Left renal cortex interstitium (tissue), 4 donors: ENCODE data around the gene MMADHC. TPM values are rescaled to one million over a fixed set of nuclear protein-coding genes. Genes with fewer than 3 reads are reported as not detected.

Experiments used
- DNase-seq, 4 donors: peaks; one replicate each; pipeline ENCODE4 v3.0.0-alpha.2; 2013; ENCODE audit warnings: low read depth in 4 of 4, low spot score in 2 of 4, missing footprints in 1 of 4
- polyA plus RNA-seq, 4 donors: library from polyadenylated mRNA; unstranded; fragments of 120-200 nt; gene quantifications; one replicate each; pipeline ENCODE4 v1.2.1, GENCODE V29; 2013; ENCODE audit not compliant: insufficient read length in 4 of 4

Gene MMADHC
- 100 to 1,000 TPM; 104 to 138 (median 113) TPM for polyA plus RNA-seq

DNA sequence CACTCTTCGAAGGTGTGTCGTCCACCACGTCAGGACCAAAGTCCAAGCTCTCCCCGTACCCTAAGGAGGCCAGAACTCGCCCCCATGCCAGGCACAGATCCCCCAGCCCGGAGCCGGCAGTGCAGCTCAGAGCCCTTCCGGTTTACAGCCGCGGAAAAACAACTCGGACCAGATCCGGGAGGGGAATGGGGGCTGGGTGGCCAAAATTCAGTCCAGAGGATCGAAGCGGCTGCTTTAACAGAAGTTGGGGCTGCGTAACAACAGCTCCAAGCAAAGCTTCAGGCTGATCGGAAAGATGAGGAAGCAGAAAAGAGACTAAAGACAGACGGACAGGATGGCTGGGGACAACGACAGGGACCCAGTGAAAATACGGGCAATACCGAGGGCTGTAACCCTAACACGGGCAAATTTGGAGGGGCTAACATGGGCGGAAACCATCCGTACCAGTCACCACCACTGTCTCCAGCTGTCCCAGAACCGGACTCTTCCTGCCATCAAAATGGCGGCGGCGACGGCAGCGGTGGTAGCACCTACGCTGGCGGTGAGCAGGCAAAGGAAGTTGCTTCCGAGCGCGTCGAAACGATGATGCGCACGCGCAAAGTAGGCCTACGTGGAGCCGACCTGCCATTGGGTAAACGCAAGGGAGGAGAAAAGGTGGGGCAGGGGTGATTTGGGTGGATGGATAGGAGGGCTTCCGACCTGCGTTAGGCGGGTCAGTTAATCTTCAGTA lies at the start of gene MMADHC:
Gene MMADHC (minus strand): TSS at position 556 of the 730 bp plus-strand sequence. CDS start 678 bp downstream, outside the sequence.
- DNase-seq: peak; percentile 81 to 93 (median 88)

DNA sequence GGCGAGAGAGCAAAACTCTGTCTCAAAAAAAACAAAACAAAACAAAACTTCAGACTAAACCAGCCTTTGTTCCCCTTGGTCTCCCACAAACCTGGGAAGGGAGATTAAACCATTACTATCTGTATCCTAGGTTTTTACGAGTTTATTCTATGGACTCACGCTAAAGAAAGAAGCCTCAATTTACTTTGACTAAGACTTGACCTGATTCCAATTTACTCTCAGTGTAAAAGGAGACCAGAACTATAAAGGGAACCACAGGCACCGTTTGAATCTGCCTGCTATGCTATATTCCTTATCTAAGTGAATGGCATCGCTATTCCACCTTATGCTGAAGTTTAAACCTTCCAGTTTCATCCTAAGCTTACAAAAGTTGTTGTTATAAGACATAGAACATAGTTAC lies 46.5 kb upstream of the MMADHC start:
- DNase-seq: no peak

DNA sequence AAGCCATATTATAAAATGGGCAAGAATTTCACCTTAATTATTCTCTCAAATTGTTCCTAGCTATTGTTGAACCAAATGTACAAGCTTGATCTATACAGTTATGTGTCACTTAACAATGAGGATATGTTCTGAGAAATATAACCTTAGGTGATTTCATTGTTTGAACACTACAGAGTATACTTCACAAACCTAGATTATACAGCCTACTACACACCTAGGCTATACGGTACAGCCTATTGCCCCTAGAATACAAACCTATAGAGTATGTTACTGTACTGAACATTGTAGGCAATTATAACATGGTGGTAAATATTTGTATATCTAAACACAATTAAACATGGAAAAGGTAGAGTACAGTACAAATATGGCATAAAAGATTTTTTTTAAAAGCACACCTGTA lies 42.9 kb upstream of the MMADHC start:
- no peak for DNase-seq

DNA sequence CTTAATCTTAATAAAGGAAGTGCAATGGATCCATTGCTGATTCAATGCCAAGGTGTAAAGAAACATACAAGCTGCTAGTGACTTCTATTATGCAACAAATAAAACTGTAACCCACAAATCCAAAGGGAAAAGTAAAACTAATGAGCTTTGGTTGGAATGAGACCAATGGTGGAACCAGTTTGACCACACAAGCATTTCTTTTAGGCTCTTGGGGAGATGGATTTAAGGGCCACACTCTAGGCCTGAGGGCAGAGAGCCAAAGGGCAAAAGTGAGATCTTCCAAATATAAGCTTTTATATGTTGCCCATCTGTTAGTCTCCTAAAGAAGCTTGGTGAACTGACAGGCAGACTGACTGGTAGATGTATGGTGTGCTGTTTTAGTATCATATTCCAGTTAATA lies 41.5 kb upstream of the MMADHC start:
- DNase-seq: no peak

DNA sequence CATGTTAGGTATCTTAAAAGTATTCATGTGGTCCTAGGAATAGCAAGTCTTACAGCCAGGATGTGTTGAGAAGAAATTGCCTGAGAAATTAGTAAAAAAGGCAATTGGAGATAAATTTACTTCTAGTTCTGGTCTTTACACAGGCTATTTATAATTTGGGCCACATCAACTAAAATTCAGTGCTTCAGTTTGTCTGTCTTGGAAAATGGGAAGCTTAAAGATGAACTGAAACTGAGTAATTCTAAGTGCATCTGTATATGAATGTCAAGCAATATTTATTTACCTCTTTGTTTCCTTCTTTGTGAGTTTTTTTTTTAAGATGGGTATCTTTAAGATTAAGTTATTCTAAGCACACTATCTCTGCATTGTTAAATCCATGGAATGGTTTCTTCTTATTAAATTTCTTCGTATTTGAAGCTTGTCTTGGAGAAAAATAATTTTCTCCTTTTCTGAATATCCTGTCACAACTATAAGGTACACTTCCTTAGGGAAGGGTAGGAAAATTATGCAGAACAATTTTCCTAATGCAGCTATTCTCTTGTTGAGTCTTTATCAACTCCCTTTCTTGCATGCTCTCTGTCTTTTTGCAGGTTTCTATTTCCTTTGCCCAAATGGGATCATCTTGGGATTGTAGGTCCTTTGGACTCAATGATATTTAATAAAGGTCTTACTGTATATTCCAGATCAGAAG lies 39.7 kb upstream of the MMADHC start:
- no peak for DNase-seq

DNA sequence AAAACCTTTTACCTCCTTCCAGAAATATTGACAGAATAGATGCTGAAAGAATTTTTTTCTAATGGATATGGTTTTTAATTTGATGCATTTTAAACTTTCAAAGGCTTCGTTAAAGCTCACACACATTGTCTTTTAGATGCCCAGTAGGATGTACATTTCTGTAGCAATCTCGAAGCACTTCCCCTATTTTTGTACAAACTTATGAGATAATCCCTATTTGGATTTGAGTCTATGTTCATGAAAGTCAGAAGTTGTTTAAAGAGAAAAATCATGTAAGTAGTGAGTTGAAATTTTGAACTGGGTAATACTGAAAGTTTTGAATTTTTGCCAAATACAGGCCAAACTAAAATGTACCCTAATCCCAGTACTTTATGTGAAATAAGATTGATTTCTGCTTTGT lies 38.1 kb upstream of the MMADHC start:
- DNase-seq: no peak

DNA sequence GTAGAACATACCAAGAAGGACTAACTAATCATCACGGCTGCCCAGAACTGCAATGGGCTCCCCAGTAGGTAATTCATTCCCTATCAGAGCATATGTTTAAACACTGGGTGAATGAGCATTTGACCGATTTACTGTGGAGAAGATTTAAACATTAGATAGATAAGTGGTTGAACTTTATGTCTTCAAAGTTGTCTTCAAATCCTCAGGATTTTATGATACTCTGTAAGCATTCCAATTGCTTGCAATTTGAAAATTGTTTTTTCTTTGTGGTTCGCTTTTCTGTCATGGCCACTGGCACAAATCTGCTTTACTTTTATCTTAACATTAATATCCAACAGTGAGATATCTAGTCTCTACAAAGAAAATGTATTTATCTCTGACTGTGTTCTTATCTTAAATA lies 37.7 kb upstream of the MMADHC start:
- DNase-seq: no peak

DNA sequence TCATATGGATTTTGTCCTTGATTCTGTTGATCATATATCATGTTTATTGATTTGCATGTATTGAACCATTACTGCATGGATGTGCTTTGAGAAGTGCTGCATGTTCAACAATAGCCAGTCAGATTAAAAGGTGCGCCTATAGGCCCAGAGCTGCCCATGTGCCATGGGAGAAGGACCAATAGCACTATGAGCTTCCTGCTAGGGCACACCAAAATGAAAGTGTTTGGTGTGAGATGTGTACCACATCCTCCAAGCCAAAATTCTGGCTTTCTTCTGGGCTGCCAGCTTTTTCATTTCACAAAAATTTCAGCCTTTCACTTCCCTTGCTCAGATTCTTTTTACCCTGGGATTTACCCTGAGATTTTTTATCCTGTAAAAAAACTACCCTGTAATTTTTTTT lies 34.8 kb upstream of the MMADHC start:
- no peak for DNase-seq

DNA sequence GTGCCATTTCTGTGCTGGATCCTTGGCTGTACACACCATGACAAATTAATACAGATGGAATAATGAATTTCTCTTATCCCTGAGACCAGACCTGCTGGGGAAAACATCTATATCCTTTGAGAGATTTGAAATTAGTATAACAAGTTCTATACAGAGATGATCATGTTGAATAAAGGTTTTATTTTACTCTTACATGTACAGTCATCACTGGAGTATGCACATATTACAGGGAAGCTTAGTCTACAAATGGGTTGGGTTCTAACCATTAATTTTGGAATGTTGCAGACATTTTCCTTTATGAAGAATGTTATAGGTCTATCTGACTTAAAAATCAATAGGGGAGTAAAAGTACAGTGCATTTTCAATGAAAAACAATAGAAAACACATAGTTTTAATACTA lies 29.9 kb upstream of the MMADHC start:
- DNase-seq: no peak

DNA sequence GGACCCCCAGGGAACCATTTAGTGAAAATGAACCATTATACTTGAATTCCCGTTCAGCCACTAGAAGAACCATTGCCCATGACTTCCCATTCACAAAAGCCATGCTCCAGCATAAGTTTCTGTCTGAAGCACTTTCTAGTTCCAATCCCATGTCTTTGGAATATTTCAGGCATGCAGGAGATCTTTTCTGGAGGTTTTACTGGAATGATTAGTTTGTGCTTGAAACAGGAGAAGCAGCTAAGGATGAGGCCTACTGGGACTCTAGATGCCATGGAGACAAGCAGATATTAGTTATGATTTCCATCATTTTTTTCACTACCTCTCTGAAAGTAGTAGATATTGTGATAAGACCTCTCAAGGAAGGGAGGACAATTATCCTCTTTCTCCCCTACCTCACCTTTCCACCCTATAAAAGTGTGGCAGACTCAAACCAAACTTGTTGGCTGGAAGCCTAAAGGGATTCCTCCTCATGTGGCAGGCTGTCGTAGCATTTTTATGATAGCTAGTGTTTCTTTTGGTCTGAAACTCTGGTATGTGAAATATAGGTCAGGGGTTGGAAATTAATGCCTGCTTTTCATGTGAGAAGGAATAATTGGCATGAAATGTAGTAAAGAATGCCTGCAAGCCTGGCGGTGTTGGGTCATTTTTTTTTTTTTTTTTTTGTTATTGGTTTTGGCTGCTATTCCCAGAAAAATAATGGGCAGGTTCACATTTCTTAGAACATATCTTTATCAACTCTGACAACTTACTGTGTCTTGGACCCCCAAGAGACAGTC lies 29.3 kb upstream of the MMADHC start:
- DNase-seq: no peak

DNA sequence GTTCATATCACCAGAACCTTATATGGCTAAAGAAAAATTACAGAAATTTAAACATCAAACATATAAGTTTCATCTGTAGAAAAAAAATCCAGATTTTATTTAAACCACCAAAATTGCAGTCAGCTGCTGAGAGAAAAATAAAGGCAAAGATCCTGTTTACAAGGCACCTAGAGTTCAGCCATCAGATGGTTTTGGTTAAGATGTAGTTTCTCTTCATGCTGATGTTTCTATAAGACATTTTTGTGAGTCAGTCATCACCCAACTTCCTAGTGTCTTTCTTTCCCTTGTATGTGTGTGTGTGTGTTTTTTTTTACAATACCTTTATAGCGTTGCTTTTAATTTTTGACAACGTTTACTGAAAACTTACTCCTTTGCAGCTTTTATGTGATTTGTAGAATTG lies 26.1 kb upstream of the MMADHC start:
- DNase-seq: no peak

DNA sequence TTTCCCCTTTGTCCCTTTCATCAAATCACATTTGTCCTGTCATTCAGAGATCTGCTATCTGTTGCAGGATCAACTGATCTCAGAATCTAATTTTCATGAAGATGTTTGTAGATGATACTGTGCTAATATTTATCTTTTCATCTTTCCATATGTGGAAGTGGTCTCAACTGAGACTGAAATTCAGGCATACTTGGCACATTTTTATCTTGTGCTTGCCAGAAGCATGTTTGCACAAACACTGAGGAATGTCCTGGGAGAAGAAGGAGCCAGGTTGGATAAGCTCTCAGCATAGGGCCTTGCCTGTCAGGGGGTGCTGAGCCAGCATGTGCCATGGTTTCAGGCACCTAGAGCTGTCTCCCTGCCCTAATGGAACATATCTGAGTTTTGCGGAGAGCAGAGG lies 24.5 kb upstream of the MMADHC start:
- DNase-seq: no peak

DNA sequence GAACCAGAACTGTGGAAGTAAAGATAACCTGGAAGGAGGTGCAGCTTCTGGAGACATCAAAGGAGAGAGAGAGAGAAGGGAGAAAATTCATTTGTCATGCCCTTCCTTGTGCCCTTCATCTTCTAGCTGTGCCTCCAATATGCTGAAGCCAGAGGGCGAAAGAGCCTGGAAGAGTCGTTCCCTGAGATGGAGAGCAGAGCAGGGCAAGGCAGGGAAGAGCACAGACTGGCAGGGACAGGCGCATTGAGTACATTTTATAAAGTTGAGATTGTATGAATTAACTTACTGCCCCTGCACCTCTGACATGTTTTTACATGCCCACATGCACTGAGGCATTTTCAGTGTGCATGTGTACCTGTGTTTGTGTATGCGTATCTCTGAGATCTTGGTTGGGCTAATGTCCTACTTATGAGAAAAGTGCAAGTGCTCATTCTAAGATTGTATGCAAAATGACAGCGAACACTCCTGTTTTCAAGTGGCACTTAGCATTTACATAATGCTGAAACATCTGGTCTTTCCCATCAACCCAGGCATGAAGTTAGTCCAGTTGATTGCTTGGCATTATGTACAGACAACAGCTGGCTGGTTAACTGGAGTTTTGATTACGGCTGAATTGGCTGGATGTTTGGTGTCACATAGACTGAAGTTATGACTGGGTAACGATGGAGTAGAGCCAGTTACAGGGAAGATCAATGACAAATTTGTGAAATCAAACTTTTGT lies 23.7 kb upstream of the MMADHC start:
- no peak for DNase-seq

DNA sequence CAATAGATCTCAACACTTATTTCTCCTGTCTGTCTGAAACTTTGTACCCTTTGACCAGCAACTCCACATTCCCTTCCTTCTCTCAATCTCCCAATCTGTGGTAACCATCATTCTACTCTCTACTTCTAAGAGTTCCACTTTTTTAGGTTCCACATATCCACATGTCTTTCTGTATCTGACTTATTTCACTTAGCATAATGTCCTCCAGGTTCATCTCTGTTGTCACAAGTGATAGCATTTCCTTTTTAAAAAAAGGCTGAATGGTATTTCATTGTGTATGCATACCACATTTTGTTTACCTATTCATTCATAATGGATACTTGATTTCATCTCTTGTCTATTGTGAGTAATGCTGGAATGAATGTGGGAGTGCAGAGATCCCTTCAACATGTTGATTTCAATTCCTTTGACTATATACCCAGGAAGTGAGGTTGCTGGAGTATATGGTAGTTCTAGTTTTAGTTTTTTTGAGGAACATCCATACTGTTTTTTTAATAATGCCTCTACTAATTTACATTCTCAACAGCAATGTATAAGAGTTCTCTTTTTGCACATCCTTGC lies 18.8 kb upstream of the MMADHC start:
- no peak for DNase-seq

DNA sequence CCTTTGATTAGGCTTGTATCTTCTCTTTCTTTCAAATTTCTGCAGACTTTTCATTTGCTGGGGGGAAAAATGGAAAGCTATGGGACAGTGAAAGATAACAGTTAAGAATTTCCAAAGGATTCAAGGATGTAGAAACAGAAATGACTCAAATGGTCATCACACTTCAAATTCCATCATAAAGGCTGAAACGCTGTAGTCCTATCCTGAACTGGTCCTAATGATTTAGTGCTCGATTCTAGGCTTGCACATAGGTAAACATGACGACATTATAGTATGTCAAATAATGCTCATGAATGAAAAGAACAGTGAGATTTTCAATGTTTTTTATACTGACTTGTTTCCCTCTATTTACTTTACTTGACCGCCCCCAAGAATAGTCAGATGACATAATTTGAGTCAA lies 15.7 kb upstream of the MMADHC start:
- DNase-seq: no peak

DNA sequence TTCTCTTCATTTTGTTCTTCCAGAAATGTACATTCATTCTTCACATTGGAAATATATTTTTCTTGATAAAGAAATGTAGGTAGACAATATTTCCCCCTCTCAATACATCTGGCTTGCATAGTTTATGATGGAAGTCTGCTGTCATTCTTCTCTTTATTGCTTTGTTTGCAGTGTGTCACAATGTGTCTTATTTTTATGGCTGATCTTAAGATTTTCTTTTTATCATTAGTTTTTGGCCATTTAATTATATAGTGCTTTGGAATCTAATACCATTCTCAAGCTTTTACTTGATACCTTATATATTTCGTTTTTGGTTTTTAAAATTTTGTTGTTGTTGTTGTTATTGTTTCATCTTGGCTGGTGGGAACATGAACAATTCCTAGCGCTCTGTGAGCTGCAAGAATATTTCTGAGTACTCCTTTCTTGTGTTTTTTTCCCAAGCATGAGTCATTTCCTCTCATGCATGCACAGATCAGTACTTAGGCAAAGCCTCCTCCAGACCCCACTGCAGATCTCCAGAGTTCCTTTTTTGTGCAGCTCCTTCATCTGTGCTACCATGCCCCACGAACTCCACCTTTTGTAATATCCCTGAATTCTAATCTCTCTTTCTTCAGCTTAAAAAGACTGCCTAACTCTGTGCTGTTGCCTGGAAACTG lies 13.7 kb upstream of the MMADHC start:
- DNase-seq: no peak

DNA sequence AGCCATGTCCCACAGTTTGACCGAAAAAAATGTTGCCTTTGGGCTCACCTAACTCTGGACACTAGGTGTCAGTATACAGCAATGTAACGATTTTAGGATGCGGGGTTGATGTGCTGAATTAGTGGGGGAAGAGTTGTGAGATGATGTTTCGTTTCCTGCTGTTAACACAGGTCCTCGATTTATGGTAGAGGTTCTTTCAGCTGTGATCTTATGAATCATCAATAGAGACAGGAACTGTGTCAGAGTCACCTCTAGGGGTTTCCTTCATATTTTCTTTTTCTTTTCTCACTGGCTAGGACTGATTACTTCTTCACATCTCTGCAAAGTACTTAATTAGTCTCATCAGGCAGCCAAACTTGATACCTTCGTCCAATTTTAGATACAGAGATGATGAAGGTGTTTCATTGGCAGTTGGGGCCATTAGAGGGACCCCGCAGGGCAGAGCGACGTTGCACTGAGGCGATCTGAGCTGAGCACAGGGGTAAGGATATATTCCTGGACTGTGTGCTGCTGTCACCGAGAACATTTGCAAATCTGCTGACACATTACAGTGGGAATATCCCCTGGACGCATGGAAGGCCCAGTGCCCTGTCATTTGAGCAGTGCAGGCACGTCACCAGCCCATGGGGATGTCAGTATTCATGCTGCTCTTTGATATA lies 10.2 kb upstream of the MMADHC start:
- DNase-seq: peak; percentile 55 to 72 (median 64)

DNA sequence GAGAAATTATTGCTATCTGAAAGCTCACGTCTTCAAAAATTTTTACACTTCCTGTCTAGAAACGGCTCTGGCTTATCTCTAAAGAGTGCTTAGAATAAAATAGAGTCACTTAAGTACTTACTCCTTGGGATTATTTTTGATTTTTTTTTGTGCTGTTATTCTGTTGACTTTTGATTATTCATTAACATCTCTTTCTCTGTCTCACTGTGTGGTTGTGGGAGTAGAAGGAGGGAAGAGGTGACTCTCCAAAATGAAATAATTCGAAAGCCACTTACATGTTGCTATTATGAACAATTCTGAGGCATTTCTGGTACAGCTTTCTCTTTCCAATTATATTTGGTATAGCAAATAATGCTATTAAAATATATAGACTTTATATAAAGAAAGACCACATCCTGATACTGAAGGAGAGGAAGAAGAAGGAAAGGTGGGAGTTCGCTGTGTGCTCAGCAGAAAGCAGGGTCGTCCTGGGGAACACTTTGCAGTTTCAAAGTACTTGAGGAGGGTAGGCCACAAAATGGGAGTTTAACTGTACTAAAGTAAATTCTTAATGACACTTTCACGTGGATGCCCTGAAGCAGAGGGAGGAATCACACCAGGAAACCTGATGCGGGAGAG lies 9.6 kb upstream of the MMADHC start:
- DNase-seq: no peak

DNA sequence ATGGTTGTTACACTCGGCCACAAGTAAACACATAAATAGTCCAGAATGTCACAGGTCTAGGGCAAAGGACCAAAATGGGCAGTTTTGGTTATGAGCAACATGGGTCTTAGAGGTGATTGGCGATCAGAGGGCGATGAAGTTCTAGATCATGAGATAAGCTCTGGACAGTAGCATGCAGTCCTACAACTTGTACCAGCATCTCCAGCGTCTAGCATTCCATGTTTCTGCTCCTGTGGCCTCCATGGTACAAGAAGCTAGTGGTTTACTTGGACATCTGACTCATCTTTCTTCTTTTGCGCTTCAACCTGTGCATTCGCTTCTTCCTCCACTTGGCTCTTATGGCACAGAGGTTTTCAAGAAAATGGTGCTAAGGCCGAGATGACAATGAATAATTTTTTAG lies 8.9 kb upstream of the MMADHC start:
- no peak for DNase-seq
